Astrocyte of the spinal cord (primary cell): ENCODE results near the gene PAEP.
A peak's percentile ranks its signal among the peaks of the same experiment; 100 is the strongest.
"Not testable (repeated sequence)": the region's sequence is repeated elsewhere in the genome, so short reads cannot be mapped to it uniquely, and the experiment has no call there.

Source experiments
- DNase-seq: peaks from one replicate; pipeline ENCODE4 v3.0.0; 2011; ENCODE audit warnings: low read depth, low spot score
- H3K4me3 ChIP-seq: 2 replicates; pipeline ENCODE4 v1.5.1; 2011; ENCODE audit warnings: low read depth, mild to moderate bottlenecking, low read length, moderate library complexity
- CTCF ChIP-seq: IDR thresholded peaks from 2 replicates; pipeline ENCODE4 v1.5.1; 2012; ENCODE audit warnings: low read depth, mild to moderate bottlenecking, low read length, inconsistent platforms
- in situ Hi-C: cut with HindIII; loops from 2 replicates; pipeline ENCODE4 v1.10.0; 2017; ENCODE audit warnings: low sequenced_read_pairs

PAEP gene

GRCh38 chr9:135536216-135536615 is 25.3 kb upstream of the PAEP start:
- in situ Hi-C loops, result no loop called here
- no peak for TF ChIP-seq CTCF
- H3K4me3 ChIP-seq, result no peak overlapping the region
- DNase-seq, result peak; percentile 29

- in situ Hi-C loops, DNase-seq, H3K4me3 ChIP-seq: not testable (repeated sequence)
Measured at GRCh38 chr9:135543262-135543894, 18.2 kb upstream of the PAEP start.

- in situ Hi-C loops, result no loop called here
- DNase-seq, result no peak
- TF ChIP-seq CTCF, result no peak
- no peak overlapping the region for H3K4me3 ChIP-seq
Measured at GRCh38 chr9:135544981-135545635, 16.4 kb upstream of the PAEP start.

- DNase-seq, H3K4me3 ChIP-seq, in situ Hi-C loops: not testable (repeated sequence)
Measured at GRCh38 chr9:135545646-135546176, 15.8 kb upstream of the PAEP start, which contains the start of gene OBP2A. OBP2A (plus strand) TSS chr9:135546126; CDS start chr9:135546181, 55 bp downstream.

- in situ Hi-C loops, H3K4me3 ChIP-seq, DNase-seq: not testable (repeated sequence)
Measured at GRCh38 chr9:135546792-135547617, 14.6 kb upstream of the PAEP start.

GRCh38 chr9:135547756-135548736 is 13.5 kb upstream of the PAEP start:
- TF ChIP-seq CTCF, result no peak
- DNase-seq, result no peak
- in situ Hi-C loops, result no loop called here
- H3K4me3 ChIP-seq, result no peak overlapping the region

GRCh38 chr9:135549478-135550343 is 11.8 kb upstream of the PAEP start:
- in situ Hi-C loops, H3K4me3 ChIP-seq: not testable (repeated sequence)

More at GRCh38 chr9:135549478-135550343, 11.8 kb upstream of the PAEP start:
- DNase-seq, result not testable (repeated sequence)
